ENCODE data around the gene CFAP157.

GRCh38 chr9:127763918-127764384 lies 57.2 kb downstream of the CFAP157 start:
- peak in 2 of 4 experiments; percentile 37 to 49 for TF ChIP-seq CTCF (IDR thresholded peaks at IDR 0.05)
- no peak for TF ChIP-seq POLR2A (IDR thresholded peaks at IDR 0.05)

All from uterus (tissue), 2 donors.